Loucy (cell line): Measurements from ENCODE around the gene LRCH1.

Source experiments
- H2AFZ ChIP-seq: fragments of 200-600 bp; sonication (generic); 2 replicates; pipeline ENCODE4 v1.6.0; 2016; ENCODE audit warnings: antibody characterized with exemption, mild to moderate bottlenecking, low read length, moderate library complexity
- H3F3A ChIP-seq: fragments of 200-600 bp; 2 replicates; pipeline ENCODE4 v1.6.0; 2016; ENCODE audit warnings: antibody characterized with exemption, low read depth, mild to moderate bottlenecking
- H3K27me3 ChIP-seq: fragments of 200-600 bp; sonication (generic); 2 replicates; pipeline ENCODE4 v1.6.1; 2014; ENCODE audit warnings: low read length, mild to moderate bottlenecking; ENCODE audit not compliant: insufficient read depth, poor library complexity, severe bottlenecking
- H3K36me3 ChIP-seq: fragments of 200-600 bp; sonication (generic); 2 replicates; pipeline ENCODE4 v1.6.1; 2016; ENCODE audit warnings: low read length; ENCODE audit not compliant: insufficient read depth
- H3K4me1 ChIP-seq: fragments of 200-600 bp; sonication (generic); 2 replicates; pipeline ENCODE4 v1.5.1; 2014; ENCODE audit warnings: low read length, mild to moderate bottlenecking; ENCODE audit not compliant: insufficient read depth, poor library complexity, severe bottlenecking
- H3K4me2 ChIP-seq: fragments of 200-600 bp; sonication (generic); 2 replicates; pipeline ENCODE4 v1.6.0; 2014; ENCODE audit warnings: antibody characterized with exemption, low read length, low read depth, mild to moderate bottlenecking; ENCODE audit not compliant: poor library complexity, severe bottlenecking
- H3K4me3 ChIP-seq: fragments of 200-600 bp; sonication (generic); 2 replicates; pipeline ENCODE4 v1.5.1; 2014; ENCODE audit warnings: low read length, mild to moderate bottlenecking, mixed read lengths; ENCODE audit not compliant: poor library complexity, severe bottlenecking
- H3K79me2 ChIP-seq: fragments of 200-600 bp; sonication (generic); 2 replicates; pipeline ENCODE4 v1.6.1; 2014; ENCODE audit warnings: low read length; ENCODE audit not compliant: insufficient read depth
- H3K9ac ChIP-seq: fragments of 200-600 bp; sonication (generic); 2 replicates; pipeline ENCODE4 v1.6.0; 2014; ENCODE audit warnings: mild to moderate bottlenecking, low read depth, low read length, moderate library complexity; ENCODE audit not compliant: poor library complexity, severe bottlenecking
- H3K9me2 ChIP-seq: fragments of 200-600 bp; sonication (generic); replicated peaks from 2 replicates; pipeline ENCODE4 v1.6.1; 2016; ENCODE audit warnings: low read depth, low read length, mixed read lengths
- H3K9me3 ChIP-seq: fragments of 200-600 bp; sonication (generic); 2 replicates; pipeline ENCODE4 v1.6.1; 2014; ENCODE audit warnings: mild to moderate bottlenecking, antibody characterized with exemption, low read length, low read depth; ENCODE audit not compliant: insufficient read depth
- H4K20me1 ChIP-seq: fragments of 200-600 bp; sonication (generic); 2 replicates; pipeline ENCODE4 v1.6.0; 2014; ENCODE audit warnings: antibody characterized with exemption, low read length, mild to moderate bottlenecking; ENCODE audit not compliant: insufficient read depth, poor library complexity, severe bottlenecking
- EZH2phosphoT487 ChIP-seq: fragments of 200-600 bp; IDR thresholded peaks from 2 replicates; pipeline ENCODE4 v1.6.1; 2018; ENCODE audit warnings: antibody characterized with exemption, mild to moderate bottlenecking, moderate library complexity, borderline replicate concordance
- TF ChIP-seq, protein P1 (sequence below): fragments of 200-600 bp; sonication (generic); conservative IDR thresholded peaks from 2 replicates; pipeline ENCODE4 v1.5.1; 2014; ENCODE audit warnings: mild to moderate bottlenecking, antibody characterized with exemption, low read length

The LRCH1 gene

GRCh38 chr13:46630431-46631178 lies 77.6 kb downstream of the LRCH1 start:
- H3K9me3 ChIP-seq = no peaks in the 10 kb centered on the region
- H2AFZ ChIP-seq = no peak overlapping the region
- no peaks in the 10 kb centered on the region for H3F3A ChIP-seq
- peak overlapping the region; percentile 14 for H3K4me2 ChIP-seq
- no peaks in the 10 kb centered on the region for H3K9me2 ChIP-seq
- H3K4me3 ChIP-seq = no peak overlapping the region
- no peaks in the 10 kb centered on the region for H3K27me3 ChIP-seq
- peaks cover 12% of the 10 kb centered on the region for H4K20me1 ChIP-seq
- peaks cover 35% of the 10 kb centered on the region for H3K4me1 ChIP-seq
- no peaks in the 10 kb centered on the region for H3K36me3 ChIP-seq
- TF ChIP-seq, protein P1, sequence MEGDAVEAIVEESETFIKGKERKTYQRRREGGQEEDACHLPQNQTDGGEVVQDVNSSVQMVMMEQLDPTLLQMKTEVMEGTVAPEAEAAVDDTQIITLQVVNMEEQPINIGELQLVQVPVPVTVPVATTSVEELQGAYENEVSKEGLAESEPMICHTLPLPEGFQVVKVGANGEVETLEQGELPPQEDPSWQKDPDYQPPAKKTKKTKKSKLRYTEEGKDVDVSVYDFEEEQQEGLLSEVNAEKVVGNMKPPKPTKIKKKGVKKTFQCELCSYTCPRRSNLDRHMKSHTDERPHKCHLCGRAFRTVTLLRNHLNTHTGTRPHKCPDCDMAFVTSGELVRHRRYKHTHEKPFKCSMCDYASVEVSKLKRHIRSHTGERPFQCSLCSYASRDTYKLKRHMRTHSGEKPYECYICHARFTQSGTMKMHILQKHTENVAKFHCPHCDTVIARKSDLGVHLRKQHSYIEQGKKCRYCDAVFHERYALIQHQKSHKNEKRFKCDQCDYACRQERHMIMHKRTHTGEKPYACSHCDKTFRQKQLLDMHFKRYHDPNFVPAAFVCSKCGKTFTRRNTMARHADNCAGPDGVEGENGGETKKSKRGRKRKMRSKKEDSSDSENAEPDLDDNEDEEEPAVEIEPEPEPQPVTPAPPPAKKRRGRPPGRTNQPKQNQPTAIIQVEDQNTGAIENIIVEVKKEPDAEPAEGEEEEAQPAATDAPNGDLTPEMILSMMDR = no peak
- no peak for TF ChIP-seq EZH2phosphoT487
- H3K79me2 ChIP-seq = peaks cover 77% of the 10 kb centered on the region
- no peak overlapping the region for H3K9ac ChIP-seq

- Histone ChIP-seq H3K9ac (no peak overlapping the region), H3K4me3 (no peak overlapping the region), H3K27me3 (no peaks in the 10 kb centered on the region), H3F3A (no peaks in the 10 kb centered on the region), H3K9me3 (no peaks in the 10 kb centered on the region), H4K20me1 (peaks cover 12% of the 10 kb centered on the region), H2AFZ (no peak overlapping the region), H3K9me2 (no peaks in the 10 kb centered on the region), H3K36me3 (no peaks in the 10 kb centered on the region), H3K4me1 (peaks cover 29% of the 10 kb centered on the region), H3K4me2 (peak overlapping the region; percentile 14), H3K79me2 (peaks cover 79% of the 10 kb centered on the region)
- no peak for TF ChIP-seq EZH2phosphoT487
- TF ChIP-seq, protein P1 = no peak
Measured at GRCh38 chr13:46631179-46631542, 78.2 kb downstream of the LRCH1 start.

DNA sequence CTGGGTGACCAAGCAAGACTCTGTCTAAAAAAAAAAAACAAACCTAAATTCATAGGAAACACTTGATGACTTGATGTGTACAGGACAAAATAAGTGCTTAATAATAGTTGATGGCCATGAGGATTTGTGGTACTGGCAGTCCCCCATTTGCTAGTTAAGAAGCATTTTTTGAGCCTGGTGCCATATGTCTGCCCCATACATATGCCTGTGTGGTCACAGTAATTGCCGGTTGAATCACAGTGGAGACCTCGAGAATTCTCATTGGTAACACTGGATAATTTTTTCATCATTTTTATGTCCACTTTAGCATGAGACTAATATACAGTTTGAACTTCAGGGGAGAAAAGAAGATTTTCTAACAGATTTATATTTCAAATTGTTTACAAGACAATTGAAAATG lies 79.2 kb downstream of the LRCH1 start:
- no peaks in the 10 kb centered on the region for H3F3A ChIP-seq
- no peaks in the 10 kb centered on the region for H3K36me3 ChIP-seq
- H3K9me3 ChIP-seq = no peaks in the 10 kb centered on the region
- H3K4me2 ChIP-seq = no peak overlapping the region
- H3K9me2 ChIP-seq = no peaks in the 10 kb centered on the region
- H3K4me1 ChIP-seq = peaks cover 29% of the 10 kb centered on the region
- H3K4me3 ChIP-seq = no peak overlapping the region
- no peak overlapping the region for H2AFZ ChIP-seq
- no peak for TF ChIP-seq EZH2phosphoT487
- TF ChIP-seq, protein P1 = no peak
- H4K20me1 ChIP-seq = peaks cover 12% of the 10 kb centered on the region
- H3K27me3 ChIP-seq = no peaks in the 10 kb centered on the region
- no peak overlapping the region for H3K9ac ChIP-seq
- H3K79me2 ChIP-seq = peaks cover 88% of the 10 kb centered on the region
